Mucosa of stomach (tissue), 1 donor: Measurements from ENCODE around the gene BTBD16.

Source experiments
- H3K27me3 ChIP-seq: one replicate; pipeline ENCODE4 v1.7.0; 2013; ENCODE audit warnings: mild to moderate bottlenecking, low read length; ENCODE audit not compliant: control insufficient read depth, insufficient read depth
- H3K36me3 ChIP-seq: one replicate; pipeline ENCODE4 v1.7.0; 2013; ENCODE audit warnings: low read length; ENCODE audit not compliant: control insufficient read depth, insufficient read depth
- H3K4me1 ChIP-seq: one replicate; pipeline ENCODE4 v1.7.0; 2013; ENCODE audit warnings: mild to moderate bottlenecking, low read length; ENCODE audit not compliant: control insufficient read depth, insufficient read depth
- H3K4me3 ChIP-seq: one replicate; pipeline ENCODE4 v1.7.0; 2013; ENCODE audit warnings: low read length
- H3K9ac ChIP-seq: one replicate; pipeline ENCODE4 v1.7.0; 2013; ENCODE audit warnings: mild to moderate bottlenecking, low read length, moderate library complexity
- H3K9me3 ChIP-seq: one replicate; pipeline ENCODE4 v1.7.0; 2013; ENCODE audit warnings: mild to moderate bottlenecking, low read length, moderate library complexity; ENCODE audit not compliant: control insufficient read depth
- donor health status: Pancreatic carcinoma.

Gene BTBD16

DNA sequence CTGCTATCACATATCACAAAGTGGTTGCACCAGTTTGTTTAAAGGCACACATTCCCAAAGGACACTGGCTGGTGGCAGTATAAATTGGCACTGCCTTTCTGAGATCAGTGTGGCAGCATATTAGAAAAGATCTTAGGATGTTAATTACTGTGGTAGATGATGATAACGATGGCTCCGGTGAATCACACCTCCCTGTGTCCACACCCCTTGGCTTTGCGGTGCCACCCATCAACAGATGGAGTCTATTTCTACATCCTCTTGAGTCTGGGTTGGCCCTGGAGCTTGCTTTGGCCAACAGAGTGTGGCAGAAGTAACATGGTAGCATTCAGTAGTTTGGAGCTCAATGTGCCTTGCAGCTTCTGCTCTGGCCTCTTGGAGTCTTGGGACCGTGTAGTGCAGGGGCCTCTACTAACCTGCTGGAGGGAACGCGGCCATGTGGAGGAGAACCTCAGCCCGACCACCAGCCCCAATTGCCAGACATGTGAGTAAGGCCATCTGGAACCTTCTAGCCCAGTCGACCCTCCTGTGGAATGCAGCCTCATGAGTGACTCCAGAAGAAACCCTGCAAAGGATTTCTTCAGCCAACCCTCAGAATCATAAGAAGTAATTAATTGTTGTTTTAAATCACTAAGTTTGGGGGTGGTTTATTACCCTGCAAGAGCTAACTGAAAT, 76.2 kb downstream of the BTBD16 start:
- Histone ChIP-seq H3K9ac (no peak overlapping the region), H3K4me1 (peaks cover 65% of the 10 kb centered on the region), H3K27me3 (no peaks in the 10 kb centered on the region), H3K4me3 (no peak overlapping the region), H3K9me3 (no peaks in the 10 kb centered on the region), H3K36me3 (no peaks in the 10 kb centered on the region)

GRCh38 chr10:122348512-122348911, 77.4 kb downstream of the BTBD16 start:
- H3K4me3 ChIP-seq, result no peak overlapping the region
- no peaks in the 10 kb centered on the region for H3K36me3 ChIP-seq
- no peak overlapping the region for H3K9ac ChIP-seq
- peaks cover 65% of the 10 kb centered on the region for H3K4me1 ChIP-seq
- no peaks in the 10 kb centered on the region for H3K9me3 ChIP-seq
- H3K27me3 ChIP-seq, result no peaks in the 10 kb centered on the region

- peaks cover 65% of the 10 kb centered on the region for H3K4me1 ChIP-seq
- H3K4me3 ChIP-seq, result no peak overlapping the region
- no peaks in the 10 kb centered on the region for H3K36me3 ChIP-seq
- no peak overlapping the region for H3K9ac ChIP-seq
- no peaks in the 10 kb centered on the region for H3K27me3 ChIP-seq
- H3K9me3 ChIP-seq, result no peaks in the 10 kb centered on the region
These were observed 77.9 kb downstream of the BTBD16 start for GRCh38 chr10:122348935-122349361.

DNA sequence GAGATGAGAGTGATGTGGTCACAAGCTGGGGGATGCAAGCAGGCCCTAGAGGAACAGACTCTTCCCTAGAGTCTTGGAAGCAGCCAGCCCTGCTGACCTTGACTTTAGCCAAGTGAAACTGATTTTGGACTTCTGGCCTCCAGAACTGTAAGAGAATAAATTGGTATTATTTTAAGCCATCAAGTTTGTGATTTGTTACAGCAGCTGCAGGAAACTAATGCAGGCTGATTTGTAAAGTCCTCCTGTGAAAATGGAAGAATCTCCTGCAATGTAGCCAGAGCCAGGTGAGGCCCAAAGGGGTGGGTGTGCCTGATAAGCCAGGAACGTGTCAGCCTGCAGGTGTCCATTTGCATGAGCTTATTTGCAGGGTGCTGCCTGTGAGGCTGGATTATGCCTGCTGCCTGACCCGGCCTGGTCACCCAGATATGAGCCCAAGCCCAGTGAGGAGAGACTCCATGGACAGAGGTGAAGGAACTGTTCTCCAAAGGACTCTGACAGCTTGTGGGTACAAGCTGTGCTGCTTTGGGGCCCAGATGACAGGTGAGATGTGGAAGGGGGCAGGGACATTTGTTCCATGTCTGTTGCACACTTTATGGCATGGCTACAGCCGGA, 78.8 kb downstream of the BTBD16 start:
- Histone ChIP-seq H3K9me3 (no peaks in the 10 kb centered on the region), H3K4me1 (peaks cover 63% of the 10 kb centered on the region), H3K9ac (no peak overlapping the region)

DNA sequence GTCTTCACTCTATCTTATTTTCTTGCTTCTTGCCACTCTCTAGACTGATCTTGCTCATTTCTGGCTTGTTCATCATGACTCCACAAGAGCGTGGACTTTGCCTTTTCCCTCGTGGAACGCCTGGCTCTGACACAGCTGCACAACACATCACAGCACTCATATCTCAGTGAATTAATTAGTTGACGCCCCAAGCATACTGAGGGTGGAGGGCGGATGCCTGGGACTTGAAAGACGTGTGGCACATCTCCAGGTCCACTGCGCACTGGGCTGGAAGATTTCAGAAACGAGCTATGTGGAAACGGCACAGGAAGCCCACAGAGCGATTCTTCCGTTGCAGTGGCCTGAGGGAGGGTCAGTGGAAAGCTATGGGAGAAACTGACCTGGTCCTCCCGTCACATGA, 79.8 kb downstream of the BTBD16 start:
- Histone ChIP-seq H3K27me3 (no peaks in the 10 kb centered on the region), H3K9me3 (no peaks in the 10 kb centered on the region), H3K4me3 (peak overlapping the region; percentile 2), H3K9ac (no peak overlapping the region), H3K4me1 (peaks cover 58% of the 10 kb centered on the region), H3K36me3 (no peaks in the 10 kb centered on the region)

More for the DNA sequence above, 78.8 kb downstream of the BTBD16 start:
- H3K36me3 ChIP-seq, result no peaks in the 10 kb centered on the region
- peak overlapping the region; percentile 2 for H3K4me3 ChIP-seq
- H3K27me3 ChIP-seq, result no peaks in the 10 kb centered on the region

- H3K4me3 ChIP-seq, result no peak overlapping the region
- H3K4me1 ChIP-seq, result peaks cover 41% of the 10 kb centered on the region
- no peaks in the 10 kb centered on the region for H3K36me3 ChIP-seq
- H3K27me3 ChIP-seq, result no peaks in the 10 kb centered on the region
- H3K9ac ChIP-seq, result no peak overlapping the region
- no peaks in the 10 kb centered on the region for H3K9me3 ChIP-seq
These were observed 81.9 kb downstream of the BTBD16 start for GRCh38 chr10:122352817-122353525.

- H3K27me3 ChIP-seq, result no peaks in the 10 kb centered on the region
- no peak overlapping the region for H3K9ac ChIP-seq
- peaks cover 29% of the 10 kb centered on the region for H3K4me1 ChIP-seq
- no peak overlapping the region for H3K4me3 ChIP-seq
- H3K36me3 ChIP-seq, result no peaks in the 10 kb centered on the region
- H3K9me3 ChIP-seq, result no peaks in the 10 kb centered on the region
These were observed 83.3 kb downstream of the BTBD16 start for GRCh38 chr10:122354383-122354782.

- no peak overlapping the region for H3K4me3 ChIP-seq
- no peaks in the 10 kb centered on the region for H3K4me1 ChIP-seq
- H3K36me3 ChIP-seq, result no peaks in the 10 kb centered on the region
- no peak overlapping the region for H3K9ac ChIP-seq
- H3K27me3 ChIP-seq, result no peaks in the 10 kb centered on the region
- no peaks in the 10 kb centered on the region for H3K9me3 ChIP-seq
These were observed 86.6 kb downstream of the BTBD16 start for GRCh38 chr10:122357685-122358084.

- Histone ChIP-seq H3K4me3 (no peak overlapping the region), H3K9ac (no peak overlapping the region), H3K36me3 (no peaks in the 10 kb centered on the region), H3K4me1 (no peaks in the 10 kb centered on the region), H3K27me3 (no peaks in the 10 kb centered on the region), H3K9me3 (no peaks in the 10 kb centered on the region)
These were observed 88.5 kb downstream of the BTBD16 start for GRCh38 chr10:122359621-122360020.

GRCh38 chr10:122361046-122361445, 90.0 kb downstream of the BTBD16 start:
- Histone ChIP-seq H3K4me1 (no peaks in the 10 kb centered on the region), H3K9me3 (no peaks in the 10 kb centered on the region), H3K27me3 (no peaks in the 10 kb centered on the region), H3K4me3 (no peak overlapping the region), H3K36me3 (no peaks in the 10 kb centered on the region), H3K9ac (no peak overlapping the region)

GRCh38 chr10:122362031-122362592, 91.0 kb downstream of the BTBD16 start:
- Histone ChIP-seq H3K27me3 (no peaks in the 10 kb centered on the region), H3K4me1 (no peaks in the 10 kb centered on the region), H3K9ac (no peak overlapping the region), H3K4me3 (no peak overlapping the region), H3K9me3 (no peaks in the 10 kb centered on the region), H3K36me3 (no peaks in the 10 kb centered on the region)

GRCh38 chr10:122362621-122363020, 91.5 kb downstream of the BTBD16 start:
- no peaks in the 10 kb centered on the region for H3K9me3 ChIP-seq

More at GRCh38 chr10:122362621-122363020, 91.5 kb downstream of the BTBD16 start:
- Histone ChIP-seq H3K4me3 (no peak overlapping the region), H3K9ac (no peak overlapping the region), H3K4me1 (no peaks in the 10 kb centered on the region), H3K27me3 (no peaks in the 10 kb centered on the region), H3K36me3 (no peaks in the 10 kb centered on the region)
